WERI-Rb-1 (cell line): Measurements from ENCODE around the gene OXTR.
A peak's percentile ranks its signal among the peaks of the same experiment; 100 is the strongest.

ENCODE experiments used
- DNase-seq: peaks from one replicate; pipeline ENCODE4 v3.0.0-alpha.2; 2020
- H3K27ac ChIP-seq: fragments of 250-450 bp; sonication (Bioruptor Pico); 2 replicates; pipeline ENCODE4 v1.5.1; 2020; ENCODE audit warnings: mild to moderate bottlenecking, moderate library complexity
- H3K27me3 ChIP-seq: fragments of 250-450 bp; sonication (Bioruptor Pico); 2 replicates; pipeline ENCODE4 v1.5.1; 2021; ENCODE audit warnings: mild to moderate bottlenecking, low read depth, moderate library complexity; ENCODE audit not compliant: insufficient read depth, severe bottlenecking
- H3K36me3 ChIP-seq: fragments of 250-450 bp; sonication (Bioruptor Pico); 2 replicates; pipeline ENCODE4 v1.5.1; 2020; ENCODE audit warnings: mild to moderate bottlenecking, moderate library complexity
- H3K4me3 ChIP-seq: 2 replicates; pipeline ENCODE4 v1.5.1; 2011; ENCODE audit warnings: low read depth, mild to moderate bottlenecking, control low read depth, low read length
- H3K9me3 ChIP-seq: fragments of 250-450 bp; sonication (Bioruptor Pico); 2 replicates; pipeline ENCODE4 v1.5.1; 2021; ENCODE audit warnings: mild to moderate bottlenecking, moderate library complexity; ENCODE audit not compliant: severe bottlenecking
- CTCF ChIP-seq: IDR thresholded peaks from 2 replicates; pipeline ENCODE4 v1.5.1; 2011; ENCODE audit warnings: low read depth, mild to moderate bottlenecking, control low read depth, inconsistent platforms, low read length

Gene OXTR

DNA sequence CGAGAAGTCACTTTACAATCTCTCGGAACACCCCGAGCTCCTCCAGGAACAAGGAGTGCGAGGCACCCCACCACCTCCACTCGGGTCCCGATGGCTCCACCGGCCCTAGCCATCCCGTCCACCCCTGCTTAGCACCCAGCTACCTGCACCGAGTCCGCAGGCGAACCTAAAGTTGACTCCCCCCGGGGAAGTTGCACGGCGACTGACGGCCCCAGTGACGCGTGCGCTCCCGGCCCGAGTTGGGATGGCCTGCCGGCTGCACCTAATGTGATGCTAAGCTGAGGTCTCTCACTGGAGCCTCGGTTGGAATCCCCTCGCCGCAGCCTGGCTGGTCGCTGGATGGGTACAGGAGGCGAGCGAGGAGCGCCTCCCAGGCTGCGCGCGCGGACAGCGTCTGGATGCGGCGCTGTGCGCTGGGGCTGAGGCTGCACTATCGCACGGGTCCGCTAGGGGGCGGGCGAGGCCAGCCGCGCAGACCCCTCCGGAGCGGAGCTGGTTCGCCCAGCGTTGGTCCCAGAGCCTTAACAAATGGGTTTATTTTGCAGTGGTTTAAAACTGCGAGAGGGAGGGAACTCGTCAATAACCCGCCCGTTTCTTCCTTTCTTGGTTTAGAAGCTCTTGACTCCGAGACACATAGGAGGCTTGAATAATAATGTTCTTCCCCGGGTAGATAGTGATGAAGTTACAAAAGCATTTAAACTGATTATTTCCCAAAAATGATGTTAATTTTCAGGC lies at the start of gene OXTR:
TSS of gene OXTR (minus strand) at position 526 of the 735 bp plus-strand sequence. CDS start 1,426 bp downstream, outside the sequence.
- Histone ChIP-seq H3K27me3 (no peaks in the 10 kb centered on the region), H3K9me3 (no peaks in the 10 kb centered on the region), H3K36me3 (no peaks in the 10 kb centered on the region), H3K4me3 (no peak within 1 kb of the TSS), H3K27ac (no peak within 1 kb of the TSS)
- peak; percentile 67 for DNase-seq
- peak; percentile 97 for TF ChIP-seq CTCF

DNA sequence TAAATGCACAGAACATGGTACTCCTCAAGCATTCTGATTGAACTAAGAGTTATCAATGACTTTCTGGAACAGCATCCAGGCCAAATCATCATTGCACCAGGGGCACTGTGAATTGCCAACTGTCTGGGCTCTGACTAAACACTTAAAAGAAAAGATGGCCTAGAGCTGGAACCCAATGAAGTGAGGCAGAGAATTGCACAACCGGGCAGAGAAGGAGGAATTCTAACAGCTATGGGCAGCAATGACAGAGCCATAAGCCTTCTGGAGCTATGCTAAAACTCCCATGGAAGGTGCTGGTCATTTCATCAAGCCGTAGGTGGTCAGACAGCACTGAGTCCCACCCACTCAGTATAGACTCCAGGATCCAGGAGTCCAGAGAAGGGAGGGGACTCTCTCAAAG lies 48.1 kb upstream of the OXTR start:
- no peak for TF ChIP-seq CTCF
- no peaks in the 10 kb centered on the region for H3K9me3 ChIP-seq
- H3K4me3 ChIP-seq = no peak overlapping the region
- H3K27me3 ChIP-seq = no peaks in the 10 kb centered on the region
- H3K27ac ChIP-seq = no peak overlapping the region
- H3K36me3 ChIP-seq = no peaks in the 10 kb centered on the region
- DNase-seq = no peak

DNA sequence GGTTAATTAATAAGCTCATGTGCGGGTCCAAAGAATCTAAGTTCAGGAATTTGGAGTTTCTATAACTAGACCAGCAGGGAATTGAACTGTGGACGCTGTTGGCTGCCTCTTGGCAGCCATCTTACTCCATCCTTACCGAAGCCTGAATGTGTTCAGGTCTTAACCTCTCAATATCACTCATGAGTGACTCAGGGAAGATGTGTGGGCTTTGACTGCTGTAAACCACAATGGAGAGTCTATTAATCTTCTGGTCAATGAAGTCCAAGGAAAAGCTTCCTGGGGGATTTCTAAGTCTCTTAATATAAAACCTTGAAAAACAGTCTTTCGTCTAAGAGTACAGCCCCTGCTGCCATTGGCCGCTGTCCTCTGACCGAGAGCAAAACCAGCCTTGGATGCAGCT lies 46.7 kb upstream of the OXTR start:
- Histone ChIP-seq H3K4me3 (no peak overlapping the region), H3K9me3 (no peaks in the 10 kb centered on the region), H3K27me3 (no peaks in the 10 kb centered on the region), H3K27ac (no peak overlapping the region), H3K36me3 (no peaks in the 10 kb centered on the region)
- no peak for DNase-seq
- TF ChIP-seq CTCF = no peak

DNA sequence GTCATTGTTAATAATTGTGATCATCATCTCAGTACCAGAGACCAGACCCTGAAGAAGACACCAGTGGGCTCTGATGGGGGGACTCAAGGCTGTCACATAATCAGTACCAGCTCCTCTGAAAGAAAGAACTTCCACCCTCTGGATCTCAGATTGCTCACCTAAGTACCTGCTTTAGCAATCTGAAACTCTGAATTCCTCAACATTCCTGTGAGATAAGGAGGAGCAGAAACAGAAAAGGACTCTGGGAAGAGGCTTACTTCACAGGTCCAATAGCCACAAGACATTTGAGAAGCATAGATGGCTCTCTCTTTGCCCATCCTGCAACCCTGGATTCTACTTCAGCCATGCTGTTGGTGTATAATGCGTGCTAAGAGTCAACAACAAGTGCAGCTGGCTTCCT lies 44.0 kb upstream of the OXTR start:
- no peaks in the 10 kb centered on the region for H3K9me3 ChIP-seq
- no peak for DNase-seq
- no peak overlapping the region for H3K4me3 ChIP-seq
- no peak for TF ChIP-seq CTCF
- H3K27me3 ChIP-seq = no peaks in the 10 kb centered on the region
- no peaks in the 10 kb centered on the region for H3K36me3 ChIP-seq
- no peak overlapping the region for H3K27ac ChIP-seq

GRCh38 chr3:8810561-8810960 lies 41.1 kb upstream of the OXTR start:
- no peak overlapping the region for H3K27ac ChIP-seq
- H3K36me3 ChIP-seq = no peaks in the 10 kb centered on the region
- H3K4me3 ChIP-seq = no peak overlapping the region
- H3K27me3 ChIP-seq = no peaks in the 10 kb centered on the region
- no peaks in the 10 kb centered on the region for H3K9me3 ChIP-seq
- no peak for DNase-seq
- no peak for TF ChIP-seq CTCF

- H3K27ac ChIP-seq = no peak overlapping the region
- no peak overlapping the region for H3K4me3 ChIP-seq
- no peak for TF ChIP-seq CTCF
- H3K36me3 ChIP-seq = no peaks in the 10 kb centered on the region
- no peaks in the 10 kb centered on the region for H3K9me3 ChIP-seq
- H3K27me3 ChIP-seq = no peaks in the 10 kb centered on the region
- no peak for DNase-seq
Measured at GRCh38 chr3:8805774-8806173, 36.4 kb upstream of the OXTR start.
